ENCODE measurements around the gene SLCO1B1.

Gene SLCO1B1

GRCh38 chr12:21169878-21170472, 39.0 kb downstream of the SLCO1B1 start:
- H3K27ac ChIP-seq = no peak overlapping the region
- TF ChIP-seq CTCF (IDR thresholded peaks at IDR 0.05) (peak; percentile 95), ZFX (IDR thresholded peaks at IDR 0.05; ENCODE audit: borderline replicate concordance) (no peak)

GRCh38 chr12:21172079-21172478, 41.1 kb downstream of the SLCO1B1 start:
- TF ChIP-seq CTCF (IDR thresholded peaks at IDR 0.05) (no peak), ZFX (IDR thresholded peaks at IDR 0.05; ENCODE audit: borderline replicate concordance) (no peak)
- H3K27ac ChIP-seq = no peak overlapping the region

- no peak overlapping the region for H3K27ac ChIP-seq
- TF ChIP-seq ZFX (IDR thresholded peaks at IDR 0.05; ENCODE audit: borderline replicate concordance) = no peak
- no peak for TF ChIP-seq CTCF (IDR thresholded peaks at IDR 0.05)
These were observed 52.8 kb downstream of the SLCO1B1 start for GRCh38 chr12:21183721-21184275.

- no peak for TF ChIP-seq CTCF (IDR thresholded peaks at IDR 0.05)
- TF ChIP-seq ZFX (IDR thresholded peaks at IDR 0.05; ENCODE audit: borderline replicate concordance) = no peak
- H3K27ac ChIP-seq = no peak overlapping the region
These were observed 59.0 kb downstream of the SLCO1B1 start for GRCh38 chr12:21190016-21190415.

- H3K27ac ChIP-seq = peak overlapping the region; percentile 64
These were observed 83.4 kb downstream of the SLCO1B1 start for GRCh38 chr12:21214433-21214832.

GRCh38 chr12:21219206-21219605, 88.2 kb downstream of the SLCO1B1 start:
- TF ChIP-seq ZFX (IDR thresholded peaks at IDR 0.05; ENCODE audit: borderline replicate concordance) (no peak), CTCF (IDR thresholded peaks at IDR 0.05) (no peak)
- no peak overlapping the region for H3K27ac ChIP-seq

- no peak for TF ChIP-seq ZFX (IDR thresholded peaks at IDR 0.05; ENCODE audit: borderline replicate concordance)
- TF ChIP-seq CTCF (IDR thresholded peaks at IDR 0.05) = no peak
- H3K27ac ChIP-seq = no peak overlapping the region
These were observed 89.3 kb downstream of the SLCO1B1 start for GRCh38 chr12:21220266-21220665.

GRCh38 chr12:21221072-21221471, 90.1 kb downstream of the SLCO1B1 start:
- no peak for TF ChIP-seq ZFX (IDR thresholded peaks at IDR 0.05; ENCODE audit: borderline replicate concordance)
- no peak for TF ChIP-seq CTCF (IDR thresholded peaks at IDR 0.05)
- no peak overlapping the region for H3K27ac ChIP-seq

All from 22Rv1 (cell line).